GM12878 (cell line): ENCODE data around the gene NOP9. TPM values are rescaled to one million over a fixed set of nuclear protein-coding genes. Genes with fewer than 3 reads are reported as not detected.
A peak's percentile ranks its signal among the peaks of the same experiment; 100 is the strongest.

Experiments used
- ATAC-seq: fragments of 200-7000 bp; cut with Tn5 transposase; 3 replicates; pipeline ENCODE4 v1.9.1; 2020; ENCODE audit warnings: mild to moderate bottlenecking, moderate library complexity
- BruUV-seq: library from RNA; stranded (reverse); fragments of 400-500 nt; replicated peaks from 2 replicates; lab custom pipeline; 2021; lab: Mats Ljungman, UMichigan
- CTCF ChIA-PET: fragments of 300-600 bp; sonication (Branson Sonifier 250); formaldehyde crosslinking; extraction: SDS; loops from one replicate; lab custom pipeline; 2021; ENCODE audit warnings: inconsistent platforms; lab: Yijun Ruan, JAX
- POLR2A ChIA-PET: fragments of 350-600 bp; formaldehyde crosslinking; extraction: SDS; loops from one replicate; lab custom pipeline; 2021; ENCODE audit warnings: inconsistent platforms; lab: Charles Lee
- RAD21 ChIA-PET: fragments of 300-600 bp; sonication (Branson Sonifier 250); formaldehyde crosslinking; loops from one replicate; lab custom pipeline; 2023; ENCODE audit warnings: antibody characterized with exemption; ENCODE audit not compliant: unreplicated experiment; lab: Charles Lee
- SMC1A ChIA-PET: fragments of 300-600 bp; sonication (Branson Sonifier 250); formaldehyde crosslinking; loops from one replicate; lab custom pipeline; 2023; ENCODE audit not compliant: unreplicated experiment, uncharacterized antibody; lab: Charles Lee
- DNase-seq: peaks from one replicate; pipeline ENCODE4 v3.0.0-alpha.2; 2011; ENCODE audit warnings: low read depth, low spot score
- FAIRE-seq: peaks from 3 replicates; lab custom pipeline; 2011; peaks lifted over from hg19 to GRCh38; lab: Jason Lieb, UNC
- H2AFZ ChIP-seq: 2 replicates; pipeline ENCODE4 v1.6.0; 2011; ENCODE audit warnings: low read depth, low read length, control low read depth; ENCODE audit not compliant: control insufficient read depth
- H3K27ac ChIP-seq: 2 replicates; pipeline ENCODE4 v1.5.1; 2011; ENCODE audit warnings: control low read depth; ENCODE audit not compliant: control insufficient read depth, insufficient read depth
- H3K27me3 ChIP-seq, 2 experiments: replicated peaks in 1 of 2; 2 replicates each; pipeline versions ENCODE4 v1.6.0 to v1.6.1; 2011; ENCODE audit warnings: low read length in 1 of 2; ENCODE audit not compliant: control insufficient read depth in 2 of 2, insufficient read depth in 2 of 2
- H3K36me3 ChIP-seq, 2 experiments: 2 replicates each; pipeline ENCODE4 v1.5.1; 2011; ENCODE audit warnings: low read length in 1 of 2; ENCODE audit not compliant: control insufficient read depth in 2 of 2, insufficient read depth in 2 of 2
- H3K4me1 ChIP-seq: 2 replicates; pipeline ENCODE4 v1.6.1; 2011; ENCODE audit warnings: mild to moderate bottlenecking, low read length, moderate library complexity, mixed read lengths; ENCODE audit not compliant: control insufficient read depth, insufficient read depth
- H3K4me2 ChIP-seq: 2 replicates; pipeline ENCODE4 v1.6.0; 2011; ENCODE audit warnings: control low read depth; ENCODE audit not compliant: control insufficient read depth, insufficient read depth
- H3K4me3 ChIP-seq: fragments of 200-600 bp; sonication (generic); 2 replicates; pipeline ENCODE4 v1.5.1; 2016
- H3K79me2 ChIP-seq: 2 replicates; pipeline ENCODE4 v1.6.0; 2011; ENCODE audit warnings: low read length; ENCODE audit not compliant: control insufficient read depth, insufficient read depth
- H3K9ac ChIP-seq: 2 replicates; pipeline ENCODE4 v1.8.0; 2011; ENCODE audit warnings: low read length, control low read depth, mixed read lengths; ENCODE audit not compliant: control insufficient read depth, insufficient read depth
- H3K9me3 ChIP-seq: replicated peaks from 3 replicates; pipeline ENCODE4 v1.5.1; 2011; ENCODE audit warnings: mild to moderate bottlenecking, low read length; ENCODE audit not compliant: control insufficient read depth, insufficient read depth
- H4K20me1 ChIP-seq: 2 replicates; pipeline ENCODE4 v1.6.0; 2011; ENCODE audit not compliant: control insufficient read depth, insufficient read depth
- CBX3 ChIP-seq: fragments of 200-600 bp; sonication (generic); IDR thresholded peaks from 2 replicates; pipeline ENCODE4 v1.6.1; 2016; ENCODE audit warnings: low read depth, borderline replicate concordance
- CHD4 ChIP-seq: fragments of 200-600 bp; sonication (generic); IDR thresholded peaks from 2 replicates; pipeline ENCODE4 v1.6.1; 2016; ENCODE audit warnings: mild to moderate bottlenecking
- ESRRA ChIP-seq: IDR thresholded peaks from 2 replicates; pipeline ENCODE4 v1.6.1; 2012; ENCODE audit warnings: mild to moderate bottlenecking, low read length, improper control_type of control experiment
- ETV6 ChIP-seq, 2 experiments: fragments of 450-650 bp in 1 of 2; IDR thresholded peaks in 1 of 2; conservative IDR thresholded peaks in 1 of 2; 2 replicates each; pipeline ENCODE4 v1.6.1; 2014; ENCODE audit warnings: antibody characterized with exemption in 1 of 2, borderline replicate concordance in 1 of 2, low read depth in 1 of 2, mild to moderate bottlenecking in 1 of 2, moderate library complexity in 1 of 2
- IRF5 ChIP-seq: fragments of 450-650 bp; IDR thresholded peaks from 2 replicates; pipeline ENCODE4 v1.6.1; 2017; ENCODE audit warnings: borderline replicate concordance
- KAT2A ChIP-seq: conservative IDR thresholded peaks from 2 replicates; pipeline ENCODE4 v1.6.1; 2011; ENCODE audit warnings: low read depth, low read length; ENCODE audit not compliant: control insufficient read depth
- MYB ChIP-seq: fragments of 150-350 bp; IDR thresholded peaks from 2 replicates; pipeline ENCODE4 v1.6.1; 2014; ENCODE audit warnings: mild to moderate bottlenecking, low read depth, low read length, borderline replicate concordance
- PKNOX1 ChIP-seq: fragments of 450-650 bp; IDR thresholded peaks from 2 replicates; pipeline ENCODE4 v1.6.1; 2016; ENCODE audit warnings: mild to moderate bottlenecking
- POLR2AphosphoS5 ChIP-seq: IDR thresholded peaks from 2 replicates; pipeline ENCODE4 v1.6.1; 2011; ENCODE audit warnings: mild to moderate bottlenecking, low read length, inconsistent platforms
- RB1 ChIP-seq: fragments of 450-650 bp; formaldehyde crosslinking; IDR thresholded peaks from 2 replicates; pipeline ENCODE4 v1.6.1; 2017; ENCODE audit warnings: mild to moderate bottlenecking, borderline replicate concordance
- REST ChIP-seq: IDR thresholded peaks from 2 replicates; pipeline ENCODE4 v1.6.1; 2012; ENCODE audit warnings: mild to moderate bottlenecking, low read depth, low read length
- SREBF1 ChIP-seq: IDR thresholded peaks from 2 replicates; pipeline ENCODE4 v1.6.1; 2012; ENCODE audit warnings: mild to moderate bottlenecking, low read length
- SUZ12 ChIP-seq: fragments of 200-600 bp; sonication (generic); IDR thresholded peaks from one replicate; pipeline ENCODE4 v1.6.1; 2018; ENCODE audit warnings: antibody characterized with exemption, mild to moderate bottlenecking; ENCODE audit not compliant: unreplicated experiment
- TBL1XR1 ChIP-seq: IDR thresholded peaks from 2 replicates; pipeline ENCODE4 v1.6.1; 2012; ENCODE audit warnings: low read depth, low read length, improper control_type of control experiment
- WGBS: methylation state at CpG from one replicate; pipeline ENCODE4 v1.1.6; 2016; ENCODE audit warnings: low lambda C conversion rate; ENCODE audit not compliant: insufficient replicate concordance, insufficient coverage; ENCODE audit errors: missing lambda C conversion rate; 5-methylcytosine and 5-hydroxymethylcytosine counted together
- in situ Hi-C: fragments of 300-500 bp; cut with MboI; formaldehyde crosslinking; loops from 9 replicates; pipeline ENCODE4 v1.14.3; 2018; ENCODE audit warnings: mixed read lengths
- intact Hi-C: fragments of 100-400 bp; cut with micrococcal nuclease; formaldehyde crosslinking; loops from one replicate; pipeline ENCODE4 v1.14.2; 2022; ENCODE audit not compliant: unreplicated experiment
- polyA plus RNA-seq, 11 experiments: library from polyadenylated mRNA; depleted of rRNA in 4 of 11; unstranded in 6 of 11; stranded (reverse) in 5 of 11; fragments of >200 nt; fragmentation: Nextera tagmentation in 4 of 11; fragmentation: Illumina TruSeq in 1 of 11; extraction: Ambion mirVana in 4 of 11; extraction: Trizol in 1 of 11; gene quantifications; 1 replicate in 1 of 11; 2 replicates in 10 of 11; pipeline versions ENCODE4 v1.2.1 to v1.2.3, GENCODE V29; 2011 to 2016; ENCODE audit warnings: inconsistent platforms in 2 of 11, missing spikeins in 2 of 11, low read depth in 1 of 11
- total RNA-seq, 4 experiments: library from RNA; depleted of rRNA in 3 of 4; stranded (reverse); fragments of >200 nt in 3 of 4; fragmentation: Illumina TruSeq in 1 of 4; extraction: Trizol in 1 of 4; gene quantifications; 2 replicates each; pipeline versions ENCODE4 v1.2.1 to v1.2.3, GENCODE V29; 2013 to 2021
- TF ChIP-seq, protein P1 (sequence below): fragments of 450-650 bp; IDR thresholded peaks from 2 replicates; pipeline ENCODE4 v1.6.1; 2014; ENCODE audit warnings: mild to moderate bottlenecking

NOP9 gene
- total and polyA plus RNA-seq, 10 of the 15 experiments (the other 5 are each of a cell fraction or from before 2014, with no cell fraction given) = 2.4 to 43.9 (median 20.3) TPM

- Histone ChIP-seq H3K4me1 (peaks cover 25% of the 10 kb centered on the region), H3K36me3 (peaks cover 10 to 30% of the 10 kb centered on the region in 2 experiments), H3K27ac (peak overlapping the region; percentile 51), H3K9me3 (no peaks in the 10 kb centered on the region), H3K4me3 (peak overlapping the region; percentile 96), H3K27me3 (no peaks in the 10 kb centered on the region), H3K9ac (peak overlapping the region; percentile 74), H3K4me2 (peak overlapping the region; percentile 92), H4K20me1 (no peaks in the 10 kb centered on the region), H3K79me2 (peaks cover 23% of the 10 kb centered on the region)
- ChIA-PET RAD21 (interaction anchor here (1.0 to 7.8 kb wide), 10 partner anchors 9 to 241 kb away, joined by 3 to 231 read pairs (median 5); partner anchors contain the start of genes CIDEB, IPO4, RABGGTA and TINF2), SMC1A (interaction anchor here (1.0 to 10.1 kb wide), 10 partner anchors 8 to 190 kb away, joined by 3 to 201 read pairs (median 16); partner anchors contain the start of genes CIDEB, IRF9, MDP1 and RABGGTA), POLR2A (interaction anchor here (1.1 to 9.0 kb wide), 7 partner anchors 9 to 138 kb away, joined by 3 to 118 read pairs (median 7); partner anchors contain the start of genes CIDEB, IRF9, MDP1 and TINF2)
- DNase-seq (no peak), FAIRE-seq (no peak)
- in situ Hi-C loops = loop anchor here (5.0 kb wide), 1 partner anchor 57 kb away; the partner anchor contains the start of gene TINF2
- 24% methylated on average over 7 of the region's 7 CpGs for WGBS
- intact Hi-C loops = loop anchor here (5.0 kb wide), 2 partner anchors 152 to 207 kb away; partner anchors contain the start of genes PCK2, PSME2 and RNF31
- TF ChIP-seq RB1 (no peak), IRF5 (no peak), PKNOX1 (no peak), ESRRA (no peak), MYB (no peak), CHD4 (no peak), TBL1XR1 (no peak), ETV6 (conservative IDR thresholded peaks at IDR 0.05 in 1 of 2, IDR thresholded peaks at IDR 0.05 in 1 of 2; ENCODE audit: borderline replicate concordance in 1 of 2, low read depth in 1 of 2) (no peak), POLR2AphosphoS5 (no peak), SREBF1 (no peak), REST (no peak), KAT2A (no peak), CBX3 (no peak), SUZ12 (no peak)
- TF ChIP-seq, protein P1, sequence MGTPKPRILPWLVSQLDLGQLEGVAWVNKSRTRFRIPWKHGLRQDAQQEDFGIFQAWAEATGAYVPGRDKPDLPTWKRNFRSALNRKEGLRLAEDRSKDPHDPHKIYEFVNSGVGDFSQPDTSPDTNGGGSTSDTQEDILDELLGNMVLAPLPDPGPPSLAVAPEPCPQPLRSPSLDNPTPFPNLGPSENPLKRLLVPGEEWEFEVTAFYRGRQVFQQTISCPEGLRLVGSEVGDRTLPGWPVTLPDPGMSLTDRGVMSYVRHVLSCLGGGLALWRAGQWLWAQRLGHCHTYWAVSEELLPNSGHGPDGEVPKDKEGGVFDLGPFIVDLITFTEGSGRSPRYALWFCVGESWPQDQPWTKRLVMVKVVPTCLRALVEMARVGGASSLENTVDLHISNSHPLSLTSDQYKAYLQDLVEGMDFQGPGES = no peak
- TF ChIP-seq, all 136 proteins: peak for 0
- CTCF ChIA-PET = interaction anchor here (0.7 to 13.4 kb wide), 10 partner anchors 9 to 241 kb away, joined by 3 to 368 read pairs (median 18); partner anchors contain the start of genes CIDEB, LTB4R, LTB4R2 and MDP1
- no TSS peak for BruUV-seq
- no peak overlapping the region for H2AFZ ChIP-seq
- peak; percentile 5; the same call in 2 of the 3 replicates for ATAC-seq
Observed at GRCh38 chr14:24298892-24299254, 777 bp upstream of the NOP9 start.
